ENCODE measurements around the gene NLRC3.

DNA sequence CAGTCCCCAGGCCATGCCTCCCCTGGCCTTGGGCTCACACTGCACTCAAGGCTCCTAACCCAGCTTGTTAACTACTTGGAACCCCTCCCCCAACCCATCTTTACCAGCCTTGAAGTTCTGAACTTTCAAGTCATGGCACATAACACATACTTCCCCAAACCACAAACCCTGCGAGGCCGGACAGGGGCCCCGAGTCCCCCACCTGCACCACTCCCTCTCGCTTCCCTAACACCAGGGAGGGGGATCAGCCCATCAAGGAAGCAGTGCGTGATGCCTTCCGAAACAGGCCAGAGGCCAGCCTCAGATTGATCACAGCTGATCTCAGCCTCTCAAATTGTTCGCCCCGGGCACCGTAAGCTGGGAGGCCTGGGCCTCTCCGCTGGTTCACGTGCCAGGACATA, 3.0 kb upstream of the NLRC3 start:
- TF ChIP-seq ZNF274 (IDR thresholded peaks at IDR 0.05; ENCODE audit: low read depth, low read length) (no peak), YY1 (IDR thresholded peaks at IDR 0.05; ENCODE audit: insufficient read depth, insufficient read length) (no peak), SUZ12 (IDR thresholded peaks at IDR 0.05; ENCODE audit: extremely low read depth, insufficient read depth, insufficient read length) (no peak)
